Thyroid gland (tissue), 4 donors: ENCODE data around the gene RAPH1.

Source experiments
- CTCF ChIP-seq, 6 experiments: fragments of 200-600 bp in 3 of 6; fragments of 450-650 bp in 3 of 6; sonication (generic) in 3 of 6; IDR thresholded peaks; one replicate each; pipeline ENCODE4 v1.5.1; 2016 to 2019; ENCODE audit warnings: antibody characterized with exemption in 6 of 6, mild to moderate bottlenecking in 2 of 6, inconsistent platforms in 1 of 6, moderate library complexity in 1 of 6
- POLR2A ChIP-seq, 2 donors: fragments of 450-650 bp; IDR thresholded peaks; one replicate each; pipeline ENCODE4 v1.6.1; 2017; ENCODE audit warnings: antibody characterized with exemption in 2 of 2, mild to moderate bottlenecking in 2 of 2, moderate library complexity in 1 of 2

GRCh38 chr2:203438528-203438927, 96.6 kb downstream of the RAPH1 start:
- no peak for TF ChIP-seq CTCF (IDR thresholded peaks at IDR 0.05)
- no peak for TF ChIP-seq POLR2A (IDR thresholded peaks at IDR 0.05)
